GM18873 (cell line): ENCODE results near the gene CNTNAP5.
"Not testable (repeated sequence)": the region's sequence is repeated elsewhere in the genome, so short reads cannot be mapped to it uniquely, and the experiment has no call there.

Source experiments
- ATAC-seq: cut with Tn5 transposase; IDR thresholded peaks from one replicate; pipeline ENCODE4 v1.9.1; 2021; ENCODE audit warnings: mild to moderate bottlenecking, moderate library complexity, moderate number of reproducible peaks; ENCODE audit not compliant: unreplicated experiment, low FRiP score

CNTNAP5 gene

DNA sequence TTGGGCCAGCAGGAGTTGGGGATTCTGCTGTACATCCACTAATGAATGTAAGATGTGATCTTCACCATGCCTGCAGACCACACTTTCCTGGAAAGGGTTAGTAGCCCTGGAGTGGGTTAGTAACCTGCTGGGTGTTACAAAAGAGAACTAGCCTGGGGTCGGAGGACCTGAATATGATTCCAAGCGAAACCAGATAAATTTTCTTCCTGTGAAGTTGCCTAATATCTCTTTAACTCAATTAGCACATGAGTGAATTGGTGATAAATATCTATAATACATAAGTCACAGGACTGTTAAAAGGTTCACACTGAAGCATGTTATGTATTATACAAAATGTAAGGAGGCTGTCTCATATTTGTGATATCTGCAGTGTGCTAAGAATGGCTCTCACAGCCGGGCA lies 291.0 kb downstream of the CNTNAP5 start:
- ATAC-seq, result no peak

DNA sequence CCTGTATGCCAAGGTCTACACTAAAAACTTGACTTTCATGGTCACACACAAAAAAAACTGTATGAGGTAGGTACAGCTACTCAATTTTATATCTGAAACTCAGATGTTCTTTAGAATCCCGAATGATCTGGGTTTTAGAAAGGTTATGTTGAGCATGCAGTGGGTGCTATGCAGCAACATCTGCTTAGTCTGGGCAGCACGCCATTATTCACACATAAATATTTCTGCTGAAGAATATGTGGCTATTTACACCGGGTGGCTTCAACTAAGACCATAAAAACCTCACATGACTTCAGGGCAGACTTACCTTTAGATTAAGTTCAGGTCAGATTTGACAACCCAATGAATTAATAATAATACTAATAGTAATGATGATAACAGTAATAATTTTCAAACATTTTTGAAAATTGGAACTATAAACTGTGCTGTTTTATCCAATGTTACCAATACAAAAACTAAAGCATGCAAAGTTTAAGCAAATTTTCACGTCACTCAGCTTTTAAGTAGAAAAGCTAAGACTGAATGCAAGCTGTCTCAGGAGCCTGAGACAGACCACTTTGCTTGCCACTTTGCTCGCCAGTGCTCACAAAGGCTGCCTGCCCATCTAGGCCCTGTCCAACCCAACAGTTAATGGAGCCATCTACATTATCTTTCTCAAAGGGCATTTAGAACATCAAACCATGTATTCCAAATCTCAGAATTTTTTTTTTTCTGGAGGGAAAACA lies 292.0 kb downstream of the CNTNAP5 start:
- ATAC-seq, result no peak

DNA sequence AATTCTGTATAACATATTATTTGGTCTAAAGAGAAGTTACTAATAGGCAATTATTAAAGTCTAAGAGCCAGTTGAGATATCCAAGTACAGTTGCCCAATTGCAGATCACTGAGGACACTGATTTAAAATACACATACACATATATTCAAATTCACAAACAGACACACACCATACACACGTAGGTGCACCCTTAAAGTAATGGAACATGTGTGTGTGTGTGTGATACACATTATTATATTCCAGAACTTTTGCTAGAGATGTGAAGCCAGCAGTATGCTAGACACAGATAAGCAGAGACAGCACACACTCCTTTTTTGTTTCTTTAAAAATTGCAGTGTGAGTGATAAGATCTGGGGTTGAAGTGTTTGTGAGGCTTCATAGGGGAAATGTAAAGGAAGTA lies 292.5 kb downstream of the CNTNAP5 start:
- ATAC-seq, result no peak

DNA sequence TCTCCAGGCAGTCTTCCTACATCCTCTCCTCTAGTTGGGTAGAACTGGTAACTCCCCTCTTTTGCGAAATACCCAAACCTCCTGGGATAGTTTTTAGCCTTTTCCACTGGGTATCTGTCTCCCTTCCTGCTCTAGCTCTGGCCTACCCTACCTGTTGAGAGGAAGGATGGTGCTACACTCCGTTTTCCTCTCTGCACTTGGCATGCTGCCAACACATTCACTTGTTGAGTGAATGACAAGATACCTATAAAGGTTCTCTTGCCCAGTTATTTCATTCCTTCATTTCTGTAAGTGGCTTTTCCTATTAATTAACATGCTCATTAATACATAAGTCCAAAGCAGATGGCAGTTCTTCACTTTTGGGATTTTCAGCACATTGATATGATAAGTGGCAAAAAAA lies 293.8 kb downstream of the CNTNAP5 start:
- no peak for ATAC-seq

DNA sequence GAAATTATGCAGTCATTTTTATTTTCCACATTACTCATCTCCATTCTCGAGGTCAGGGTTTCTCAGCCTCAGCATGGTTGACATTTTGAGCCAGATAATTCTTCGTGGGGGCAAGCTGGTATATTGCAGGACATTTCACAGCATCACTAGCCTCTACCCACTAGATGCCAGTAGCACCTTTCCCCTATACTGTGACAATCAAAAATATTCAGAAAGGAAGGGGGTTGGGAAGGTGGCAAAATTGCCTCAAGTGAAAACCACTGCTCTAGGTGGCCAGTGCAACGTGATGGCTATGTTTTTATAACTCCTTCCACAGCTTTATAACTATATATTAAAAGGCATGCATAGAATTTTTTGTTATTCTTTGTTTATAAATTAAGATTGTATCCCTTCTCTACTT lies 294.5 kb downstream of the CNTNAP5 start:
- no peak for ATAC-seq

DNA sequence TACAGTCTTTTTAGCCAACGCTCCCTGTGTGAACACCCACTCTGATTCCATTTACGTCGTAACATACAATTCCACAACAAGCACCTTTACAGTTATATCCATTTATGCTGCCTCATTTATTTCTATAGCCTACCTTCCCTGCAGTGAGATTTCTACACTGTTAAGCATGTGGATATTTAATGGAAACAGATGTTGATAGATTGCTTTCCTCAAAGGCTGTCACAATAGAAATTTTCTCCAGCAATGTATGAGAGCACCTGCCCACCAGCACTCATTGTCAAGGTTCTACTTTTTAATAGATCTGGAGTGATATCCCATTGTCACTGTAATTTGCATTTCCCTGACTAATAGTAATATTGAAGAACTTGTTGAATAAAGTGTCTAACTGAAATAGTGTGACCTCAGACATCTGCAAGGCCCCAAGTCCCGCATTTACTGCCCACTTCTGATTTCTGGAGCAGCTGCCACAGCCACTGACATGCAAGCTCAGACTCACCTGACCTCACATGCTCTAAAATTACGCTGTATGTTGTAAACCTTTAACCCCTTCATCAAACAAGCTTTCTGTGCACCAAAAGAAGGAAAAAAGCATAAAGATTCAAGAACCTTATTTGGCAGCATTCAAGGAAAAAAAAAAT lies 295.1 kb downstream of the CNTNAP5 start:
- ATAC-seq, result no peak

DNA sequence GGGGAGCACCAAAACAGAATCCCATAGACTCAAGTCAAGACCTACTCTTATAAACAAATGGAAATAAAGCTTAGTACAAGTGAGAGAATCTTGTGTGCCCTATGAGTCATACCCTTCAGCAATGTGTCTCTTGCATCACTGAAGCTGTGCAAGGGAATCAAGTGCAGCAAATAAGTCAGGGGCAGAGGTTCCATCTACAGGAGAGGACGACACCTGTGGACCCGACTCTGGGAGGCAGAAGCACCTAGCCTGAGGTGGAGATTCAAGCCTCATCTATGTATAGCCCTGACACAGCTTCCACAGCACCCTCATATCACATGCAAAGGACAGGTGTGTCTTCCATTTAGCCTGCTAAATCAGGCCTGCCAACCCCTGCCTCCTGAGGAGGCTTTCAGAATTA lies 298.2 kb downstream of the CNTNAP5 start:
- no peak for ATAC-seq

DNA sequence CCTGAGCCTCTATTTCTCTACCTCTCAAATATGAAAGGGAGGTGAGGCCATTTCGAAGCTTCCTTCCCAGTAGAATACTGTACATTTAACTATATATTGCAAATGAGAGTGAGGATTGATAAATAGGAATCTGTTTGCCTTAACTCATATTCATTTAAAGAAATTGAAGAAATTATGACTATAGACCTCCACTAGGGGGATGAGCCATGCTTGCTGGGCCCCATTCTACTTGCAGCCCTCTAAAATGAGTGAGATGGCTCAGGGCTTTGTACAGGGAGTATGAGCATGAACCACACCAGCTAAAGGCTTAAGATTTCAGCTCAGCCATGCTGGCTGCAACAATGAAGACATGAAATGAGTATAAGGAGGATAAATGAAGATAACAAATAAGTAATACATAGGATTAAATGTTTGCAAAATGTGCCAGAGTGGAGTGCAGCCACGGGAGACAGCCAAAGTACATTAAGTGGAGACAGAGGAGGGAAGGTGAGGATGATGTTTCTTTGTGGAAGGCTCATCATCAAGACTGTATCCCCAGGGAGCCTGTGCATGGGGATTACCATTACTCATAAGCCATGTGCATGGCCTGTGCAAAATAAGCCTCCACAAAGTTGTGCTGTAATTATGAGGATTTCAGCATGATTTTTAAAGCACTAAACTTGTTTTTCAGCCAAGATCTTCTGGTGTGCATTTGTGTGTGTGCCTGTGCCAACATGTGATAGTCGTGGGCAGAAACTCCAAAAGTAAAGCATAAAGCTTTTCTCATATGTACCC lies 300.8 kb downstream of the CNTNAP5 start:
- ATAC-seq, result no peak

DNA sequence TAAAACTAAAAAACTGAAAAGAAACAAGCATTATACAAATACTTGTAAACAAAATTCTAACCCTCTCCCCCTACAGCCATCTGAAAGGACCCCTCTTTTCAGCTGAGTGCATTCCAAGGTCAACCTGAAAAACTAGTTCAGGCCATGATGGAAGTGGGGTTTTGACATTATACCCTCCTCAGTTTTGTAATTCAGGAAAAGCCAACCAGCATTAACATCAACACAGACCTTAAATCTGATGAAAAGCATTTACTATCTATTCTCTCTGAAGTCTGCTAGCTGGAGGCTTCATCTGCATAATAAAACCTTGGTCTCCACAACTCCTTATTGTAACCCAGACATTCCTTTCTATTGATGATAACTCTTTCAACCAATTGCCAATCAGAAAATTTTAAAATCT lies 302.2 kb downstream of the CNTNAP5 start:
- ATAC-seq, result no peak

DNA sequence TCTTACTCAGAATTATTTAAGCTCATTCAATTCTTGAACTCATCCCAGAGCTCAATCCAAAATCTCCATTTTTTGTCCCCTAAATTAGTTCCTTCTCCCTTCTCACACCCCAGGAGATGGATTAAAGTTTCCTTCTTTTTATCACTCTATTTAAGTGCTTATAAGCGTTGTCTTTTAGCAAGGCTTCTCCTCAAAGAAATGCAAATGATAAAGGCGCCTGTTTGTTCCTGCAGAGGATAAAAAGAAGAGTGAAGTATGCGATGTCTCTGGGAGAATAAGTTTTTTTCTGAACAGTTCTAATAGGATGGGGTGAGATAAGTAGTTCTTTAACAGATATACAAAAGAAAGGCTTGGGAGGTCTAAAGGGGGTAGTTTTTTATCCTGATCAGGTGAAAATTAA lies 303.3 kb downstream of the CNTNAP5 start:
- ATAC-seq, result no peak

DNA sequence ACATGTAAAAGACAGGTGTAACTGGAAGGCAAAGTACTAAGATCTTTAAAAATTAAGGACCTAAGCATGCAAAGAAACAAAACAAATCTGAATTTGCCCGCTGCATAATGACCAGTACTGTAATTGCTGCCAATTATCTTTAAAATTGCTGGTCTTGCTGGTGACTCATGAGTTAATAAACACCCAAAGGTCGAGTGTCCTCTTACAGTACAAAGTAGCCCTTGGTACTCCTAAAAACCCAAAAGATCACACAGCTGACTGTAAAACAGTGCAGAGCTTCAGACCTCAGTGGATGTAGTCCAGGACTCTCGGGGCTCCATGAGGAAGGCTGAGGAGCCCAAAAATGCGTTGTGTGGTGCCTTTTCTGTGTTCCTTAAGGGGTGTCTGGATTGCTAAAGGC lies 308.7 kb downstream of the CNTNAP5 start:
- ATAC-seq, result no peak

DNA sequence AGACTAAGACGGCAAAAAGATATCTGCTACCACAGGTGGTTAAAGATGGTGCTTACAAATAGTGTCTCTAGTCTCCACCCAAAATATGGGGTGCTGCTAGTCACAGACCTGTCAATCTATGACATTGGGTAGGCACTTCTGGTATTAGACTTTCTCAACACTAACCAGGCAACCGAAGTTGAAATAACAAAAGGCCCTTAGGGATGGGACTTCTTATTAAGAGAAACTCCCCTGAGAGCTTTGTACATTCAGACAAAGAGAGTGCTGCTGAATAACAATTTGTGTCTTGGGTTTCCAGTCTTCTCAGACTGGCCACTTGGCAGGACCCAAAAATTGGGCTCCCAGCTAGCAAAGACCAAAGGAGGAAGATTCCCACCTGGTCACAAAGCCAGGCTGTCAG lies 310.0 kb downstream of the CNTNAP5 start:
- ATAC-seq, result no peak

DNA sequence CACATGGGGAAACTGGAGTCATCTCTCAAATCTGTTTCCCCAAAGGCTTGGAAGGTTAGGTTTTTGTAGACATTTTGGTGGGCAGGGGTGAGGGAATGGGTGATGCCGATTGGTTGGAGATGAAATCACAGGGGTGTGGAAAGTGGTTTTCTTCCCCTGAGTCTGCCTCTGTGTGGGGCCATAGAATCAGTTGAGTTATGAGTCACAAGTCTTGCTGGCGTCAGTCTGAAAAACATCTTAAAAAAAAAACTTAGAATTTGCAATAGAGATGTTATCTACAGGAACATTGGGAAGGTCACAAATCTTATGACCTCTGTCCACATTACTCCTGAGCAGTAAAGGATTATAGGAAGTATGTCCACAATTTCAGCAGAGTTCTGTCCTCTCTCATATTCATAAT lies 314.6 kb downstream of the CNTNAP5 start:
- ATAC-seq, result no peak

DNA sequence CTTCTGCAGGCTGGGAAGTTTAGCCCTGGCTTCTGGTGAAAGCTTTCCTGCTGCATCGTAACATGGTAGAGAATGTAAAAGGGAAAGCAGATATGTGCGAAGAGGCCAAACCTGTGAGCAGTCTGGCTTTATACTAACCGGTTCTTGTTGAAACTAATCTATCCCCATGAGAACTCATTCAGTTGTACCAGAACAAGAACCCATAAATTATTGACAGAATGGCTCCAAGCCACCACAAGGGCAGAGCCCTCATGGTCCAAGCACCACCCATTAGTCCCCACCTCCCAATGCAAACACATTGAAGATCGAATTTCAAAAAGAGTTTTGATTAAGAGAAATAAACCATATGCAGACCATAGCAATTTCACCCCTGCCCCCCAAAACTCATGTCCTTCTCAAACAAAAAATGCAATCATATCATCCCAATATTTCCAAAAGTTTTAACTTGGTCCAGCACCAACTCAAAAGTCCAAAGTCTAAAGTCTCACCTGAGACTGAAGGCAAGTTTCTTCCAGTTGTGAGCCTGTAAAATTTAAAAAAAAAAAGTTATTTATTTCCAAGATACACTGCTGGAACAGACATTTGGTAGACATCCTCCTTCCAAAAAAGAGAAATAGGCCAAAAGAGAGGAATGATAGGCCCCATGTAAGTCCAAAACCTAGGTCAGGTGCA lies 318.9 kb downstream of the CNTNAP5 start:
- no peak for ATAC-seq

DNA sequence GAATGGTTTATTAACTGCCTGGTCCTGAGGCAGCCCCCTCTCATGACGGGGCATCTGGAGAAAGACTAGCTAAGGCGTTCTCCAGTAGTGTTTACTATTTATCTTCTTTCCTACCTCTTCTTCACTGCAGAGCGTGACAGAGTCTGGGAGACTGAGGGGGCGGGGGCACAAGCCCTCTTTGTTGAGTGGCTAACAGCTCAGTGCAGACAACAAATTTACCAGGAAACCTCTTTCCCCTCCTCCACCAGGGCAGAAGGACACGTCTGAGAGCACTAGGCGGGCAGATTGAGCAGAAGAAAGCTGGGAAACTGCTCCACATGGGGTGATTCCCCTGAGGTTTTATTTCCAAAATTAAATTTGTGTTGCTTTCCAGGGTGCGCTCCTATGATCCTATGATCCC lies 322.1 kb downstream of the CNTNAP5 start:
- no peak for ATAC-seq

DNA sequence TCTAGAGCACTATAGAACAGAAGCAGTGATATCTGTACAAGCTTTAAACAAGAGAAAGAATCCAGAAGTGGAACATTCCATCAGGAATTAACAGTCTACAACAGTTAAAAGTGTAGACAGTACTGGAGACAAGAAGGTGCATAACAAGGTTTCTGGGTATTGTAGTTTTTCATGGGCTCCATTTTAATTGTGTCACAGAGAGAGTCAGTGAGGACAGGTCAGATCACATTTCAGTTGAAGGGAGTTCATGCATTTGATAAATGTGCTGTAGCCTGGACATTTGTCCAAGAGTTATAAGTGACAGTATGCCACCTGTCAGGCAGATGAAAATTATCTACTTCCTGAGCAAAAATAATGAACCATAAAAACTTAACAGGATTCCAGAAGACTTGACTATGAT lies 328.6 kb downstream of the CNTNAP5 start:
- ATAC-seq, result no peak

DNA sequence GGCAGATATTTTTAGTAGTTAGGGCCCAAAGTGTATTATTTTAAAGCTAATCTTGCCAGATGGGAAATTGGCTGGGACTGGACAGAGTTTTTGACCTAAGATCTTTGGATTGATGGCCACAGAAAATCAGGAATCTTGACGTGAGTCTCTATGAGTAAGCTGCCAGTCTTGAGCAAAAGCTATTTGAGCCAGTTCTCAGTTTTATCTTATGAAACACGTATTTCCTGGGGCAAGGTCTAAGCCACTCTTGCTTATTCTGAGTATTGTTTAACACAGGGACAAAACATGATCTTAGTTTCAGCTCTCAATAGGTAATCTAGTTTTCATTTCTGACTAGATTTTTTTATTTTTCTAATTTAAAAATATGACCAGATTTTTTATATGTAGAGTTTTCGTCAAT lies 329.4 kb downstream of the CNTNAP5 start:
- ATAC-seq, result no peak

DNA sequence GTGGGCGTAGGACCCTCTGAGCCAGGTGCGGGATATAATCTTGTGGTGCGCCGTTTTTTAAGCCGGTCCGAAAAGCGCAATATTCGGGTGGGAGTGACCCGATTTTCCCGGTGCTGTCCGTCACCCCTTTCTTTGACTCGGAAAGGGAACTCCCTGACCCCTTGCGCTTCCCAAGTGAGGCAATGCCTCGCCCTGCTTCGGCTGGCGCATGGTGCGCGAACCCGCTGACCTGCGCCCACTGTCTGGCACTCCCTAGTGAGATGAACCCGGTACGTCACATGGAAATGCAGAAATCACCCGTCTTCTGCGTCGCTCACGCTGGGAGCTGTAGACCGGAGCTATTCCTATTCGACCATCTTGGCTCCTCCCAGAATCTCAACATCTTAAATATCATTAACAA lies 336.9 kb downstream of the CNTNAP5 start:
- not testable (repeated sequence) for ATAC-seq

DNA sequence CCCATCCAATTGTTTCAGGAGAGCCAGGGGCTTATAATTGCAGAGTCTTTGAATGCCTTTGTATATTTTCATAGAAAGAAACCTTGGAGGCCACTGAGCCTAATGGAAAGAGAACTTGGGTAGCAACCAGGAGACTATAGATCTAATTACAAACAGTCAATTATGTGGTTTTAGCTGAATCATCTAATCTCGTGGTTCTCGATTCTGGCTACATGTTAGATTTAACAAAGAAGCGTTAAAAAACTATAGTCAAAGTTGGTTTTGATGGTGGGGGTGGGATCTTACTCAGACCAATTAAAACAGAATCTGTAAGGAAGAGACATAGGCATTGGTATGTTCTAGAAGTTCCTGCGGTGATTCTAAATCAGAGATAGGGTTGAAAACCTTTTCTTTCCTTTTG lies 344.1 kb downstream of the CNTNAP5 start:
- no peak for ATAC-seq

DNA sequence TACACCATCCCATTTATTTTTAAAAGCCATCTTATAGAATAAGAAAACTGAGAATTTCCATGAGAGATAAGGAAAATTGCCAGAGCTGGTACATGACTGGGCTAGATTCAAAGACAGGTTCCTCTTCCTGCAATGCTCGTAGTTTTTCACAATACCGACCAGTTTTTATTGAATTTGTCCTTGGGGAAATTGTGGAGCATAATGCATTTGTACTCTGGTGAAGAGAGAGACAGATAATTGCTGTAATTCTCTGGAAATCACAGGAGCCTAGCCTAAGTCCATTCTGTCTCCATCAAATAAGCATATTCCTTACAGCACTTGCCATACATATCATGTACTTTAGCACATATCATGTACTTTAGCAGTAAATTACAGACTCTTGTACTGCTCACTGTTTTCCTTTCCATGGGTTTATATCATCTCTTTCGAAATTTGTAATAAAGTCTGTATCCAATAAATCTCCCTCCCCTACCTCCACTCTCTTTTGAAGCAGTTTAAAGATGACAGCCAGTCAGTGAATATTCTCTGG lies 355.2 kb downstream of the CNTNAP5 start:
- no peak for ATAC-seq

DNA sequence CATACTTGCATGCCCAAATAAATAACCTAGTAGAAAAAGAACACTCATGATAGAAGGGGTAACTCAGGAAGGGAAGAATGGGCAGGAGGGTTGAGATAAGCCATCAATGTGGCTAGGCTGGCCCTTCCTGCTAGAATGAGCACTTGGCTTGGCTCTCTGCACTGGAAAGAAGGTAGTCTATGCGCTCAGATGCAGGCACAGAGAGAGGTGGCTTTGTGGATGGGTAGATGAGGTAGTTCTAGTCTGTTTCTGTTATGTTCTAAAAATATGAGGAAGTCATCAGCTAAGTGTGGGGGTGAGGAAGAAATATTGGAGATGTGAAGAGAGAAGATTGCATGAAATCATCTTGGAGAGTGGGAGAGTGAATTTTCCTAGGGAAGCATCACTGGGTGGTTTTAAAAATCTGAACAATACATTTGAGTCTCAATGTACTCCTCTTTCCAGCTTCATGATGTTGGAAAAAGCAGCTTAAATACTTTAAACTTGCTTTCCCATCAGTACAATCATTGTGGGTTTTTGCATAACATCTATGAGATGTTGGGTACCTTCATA lies 357.1 kb downstream of the CNTNAP5 start:
- ATAC-seq, result no peak
